ENCODE data around the gene PPARA. TPM values are rescaled to one million over a fixed set of nuclear protein-coding genes. Genes with fewer than 3 reads are reported as not detected.
"Not testable (repeated sequence)": the region's sequence is repeated elsewhere in the genome, so short reads cannot be mapped to it uniquely, and the experiment has no call there.

PPARA gene
- total RNA-seq, 1 donor from 2014 or later, result 7.5 TPM

GRCh38 chr22:46125816-46126765 is 24.2 kb upstream of the PPARA start:
- DNase-seq (ENCODE audit: low read depth, low spot score), result no peak

- no peak for DNase-seq (ENCODE audit: low read depth, low spot score)
These were observed 23.4 kb upstream of the PPARA start for GRCh38 chr22:46126853-46127385.

GRCh38 chr22:46127556-46127955 is 22.8 kb upstream of the PPARA start:
- DNase-seq (ENCODE audit: low read depth, low spot score), result no peak

GRCh38 chr22:46128606-46129005 is 21.7 kb upstream of the PPARA start:
- no peak for DNase-seq (ENCODE audit: low read depth, low spot score)

GRCh38 chr22:46129390-46130041 is 20.8 kb upstream of the PPARA start:
- no peak for DNase-seq (ENCODE audit: low read depth, low spot score)

- no peak for DNase-seq (ENCODE audit: low read depth, low spot score)
These were observed 19.2 kb upstream of the PPARA start for GRCh38 chr22:46131151-46131587.

- DNase-seq (ENCODE audit: low read depth, low spot score), result not testable (repeated sequence)
These were observed 18.0 kb upstream of the PPARA start for GRCh38 chr22:46132193-46132829.

GRCh38 chr22:46132830-46133587 is 17.3 kb upstream of the PPARA start:
- DNase-seq (ENCODE audit: low read depth, low spot score), result no peak

GRCh38 chr22:46133588-46133855 is 16.8 kb upstream of the PPARA start:
- no peak for DNase-seq (ENCODE audit: low read depth, low spot score)

- DNase-seq (ENCODE audit: low read depth, low spot score), result no peak
These were observed 16.1 kb upstream of the PPARA start for GRCh38 chr22:46134111-46134705.

- DNase-seq (ENCODE audit: low read depth, low spot score), result no peak
These were observed 14.5 kb upstream of the PPARA start for GRCh38 chr22:46135611-46136485.

GRCh38 chr22:46136486-46137217 is 13.7 kb upstream of the PPARA start:
- DNase-seq (ENCODE audit: low read depth, low spot score), result no peak

- DNase-seq (ENCODE audit: low read depth, low spot score), result no peak
These were observed 13.0 kb upstream of the PPARA start for GRCh38 chr22:46137218-46137766.

- DNase-seq (ENCODE audit: low read depth, low spot score), result no peak
These were observed 12.1 kb upstream of the PPARA start for GRCh38 chr22:46138058-46138797.

GRCh38 chr22:46139417-46139816 is 10.9 kb upstream of the PPARA start:
- not testable (repeated sequence) for DNase-seq (ENCODE audit: low read depth, low spot score)

- no peak for DNase-seq (ENCODE audit: low read depth, low spot score)
These were observed 10.4 kb upstream of the PPARA start for GRCh38 chr22:46139895-46140350.

GRCh38 chr22:46140989-46141928 is 9.1 kb upstream of the PPARA start:
- DNase-seq (ENCODE audit: low read depth, low spot score), result no peak
